K562 (cell line): ENCODE data around the gene SLC39A11. TPM values are rescaled to one million over a fixed set of nuclear protein-coding genes. Genes with fewer than 3 reads are reported as not detected.

Experiments
- ATAC-seq: fragments of 200-7000 bp; cut with Tn5 transposase; 3 replicates; pipeline ENCODE4 v1.9.1; 2020; ENCODE audit warnings: moderate library complexity
- BruUV-seq: library from RNA; stranded (reverse); fragments of 400-500 nt; replicated peaks from 2 replicates; lab custom pipeline; 2021; lab: Mats Ljungman, UMichigan
- CTCF ChIA-PET: fragments of 300-600 bp; formaldehyde crosslinking; extraction: SDS; loops from one replicate; lab custom pipeline; 2021; ENCODE audit warnings: low intra/inter-chr PET ratio; lab: Yijun Ruan, JAX
- POLR2A ChIA-PET: fragments of 300-600, 350-650 bp; sonication (Branson Sonifier 250); formaldehyde crosslinking; extraction: SDS; loops from one replicate; lab custom pipeline; 2021; ENCODE audit warnings: antibody characterized with exemption, inconsistent platforms; lab: Yijun Ruan, JAX
- DNase-seq, 4 experiments: peaks; one replicate each; pipeline versions ENCODE4 v3.0.0 to v3.0.0-alpha.2; 2011 to 2018; ENCODE audit warnings: low spot score in 3 of 4, mixed read lengths in 3 of 4; ENCODE audit errors: extremely low read depth in 1 of 4
- FAIRE-seq: peaks from 2 replicates; lab custom pipeline; 2011; peaks lifted over from hg19 to GRCh38; lab: Jason Lieb, UNC
- H2AFZ ChIP-seq: 2 replicates; pipeline ENCODE4 v1.6.0; 2011; ENCODE audit warnings: low read depth, low read length, control low read depth, inconsistent platforms
- H3K27ac ChIP-seq: fragments of 200-600 bp; 3 replicates; pipeline ENCODE4 v1.8.0; 2011; ENCODE audit warnings: low read depth, mild to moderate bottlenecking, control low read depth, inconsistent platforms, low read length, moderate library complexity, mixed read lengths; ENCODE audit errors: extremely low read depth
- H3K27me3 ChIP-seq, 2 experiments: fragments of 300-600 bp in 1 of 2; 2 replicates in 1 of 2; 3 replicates in 1 of 2; pipeline versions ENCODE4 v1.6.0 to v1.8.0; 2011; ENCODE audit warnings: inconsistent platforms in 2 of 2, low read length in 2 of 2, mild to moderate bottlenecking in 1 of 2, mixed read lengths in 1 of 2, moderate library complexity in 1 of 2; ENCODE audit not compliant: control insufficient read depth in 2 of 2, insufficient read depth in 2 of 2
- H3K36me3 ChIP-seq: fragments of 300-600 bp; 3 replicates; pipeline ENCODE4 v1.8.0; 2011; ENCODE audit warnings: mild to moderate bottlenecking, low read length, inconsistent platforms; ENCODE audit not compliant: control insufficient read depth, insufficient read depth
- H3K4me1 ChIP-seq, 2 experiments: fragments of 200-600 bp in 1 of 2; replicated peaks in 1 of 2; 2 replicates in 1 of 2; 3 replicates in 1 of 2; pipeline versions ENCODE4 v1.5.1 to v1.8.0; 2011; ENCODE audit warnings: inconsistent platforms in 2 of 2, low read length in 2 of 2, mild to moderate bottlenecking in 1 of 2, mixed read lengths in 1 of 2, moderate library complexity in 1 of 2; ENCODE audit not compliant: control insufficient read depth in 2 of 2, insufficient read depth in 2 of 2
- H3K4me2 ChIP-seq: 2 replicates; pipeline ENCODE4 v1.6.1; 2011; ENCODE audit warnings: low read length, control low read depth, inconsistent platforms, mixed read lengths; ENCODE audit not compliant: insufficient read depth
- H3K4me3 ChIP-seq: fragments of 200-600 bp; sonication (generic), shearing (Covaris generic); 2 replicates; pipeline ENCODE4 v1.5.1; 2016; ENCODE audit warnings: control low read depth, inconsistent platforms
- H3K79me2 ChIP-seq: fragments of 200-600 bp; 3 replicates; pipeline ENCODE4 v1.8.0; 2011; ENCODE audit warnings: low read length, inconsistent platforms; ENCODE audit not compliant: control insufficient read depth, insufficient read depth
- H3K9ac ChIP-seq, 2 experiments: 2 replicates each; pipeline versions ENCODE4 v1.6.0 to v1.6.1; 2011; ENCODE audit warnings: low read depth in 2 of 2, low read length in 2 of 2, control low read depth in 1 of 2, inconsistent platforms in 1 of 2, mild to moderate bottlenecking in 1 of 2, mixed read lengths in 1 of 2; ENCODE audit not compliant: insufficient read depth in 1 of 2
- H3K9me1 ChIP-seq: one replicate; pipeline ENCODE4 v1.6.0; 2011; ENCODE audit warnings: inconsistent platforms, mild to moderate bottlenecking, low read length, moderate library complexity; ENCODE audit not compliant: control insufficient read depth, insufficient read depth
- H3K9me3 ChIP-seq: replicated peaks from 2 replicates; pipeline ENCODE4 v1.5.1; 2011; ENCODE audit warnings: low read depth, low read length, inconsistent platforms; ENCODE audit not compliant: control insufficient read depth, insufficient read depth
- H4K20me1 ChIP-seq: replicated peaks from 2 replicates; pipeline ENCODE4 v1.6.1; 2011; ENCODE audit warnings: low read length, inconsistent platforms, mixed read lengths; ENCODE audit not compliant: control insufficient read depth, insufficient read depth
- CBFA2T2 ChIP-seq: fragments of 450-650 bp; conservative IDR thresholded peaks from 2 replicates; pipeline ENCODE4 v1.6.1; 2017; ENCODE audit warnings: mild to moderate bottlenecking
- CREBBP ChIP-seq: IDR thresholded peaks from one replicate; pipeline ENCODE4 v1.6.1; 2012; ENCODE audit warnings: low read depth, mild to moderate bottlenecking, control low read depth, inconsistent platforms, low read length
- ELK3 ChIP-seq: fragments of 450-650 bp; formaldehyde crosslinking; IDR thresholded peaks from 2 replicates; pipeline ENCODE4 v1.4.0; 2020; ENCODE audit warnings: mild to moderate bottlenecking
- ETV6 ChIP-seq, 3 experiments: fragments of 150-350 bp in 1 of 3; sonication (generic) in 1 of 3; formaldehyde crosslinking in 1 of 3; IDR thresholded peaks; 2 replicates each; pipeline versions ENCODE4 v1.6.1 to v1.8.0; 2014 to 2022; ENCODE audit warnings: borderline replicate concordance in 2 of 3, low read depth in 2 of 3, antibody characterized with exemption in 1 of 3, low read length in 1 of 3, mild to moderate bottlenecking in 1 of 3, missing genetic modification reagents in 1 of 3
- EZH2 ChIP-seq: IDR thresholded peaks from 2 replicates; pipeline ENCODE4 v1.6.1; 2012; ENCODE audit warnings: low read depth, mild to moderate bottlenecking, inconsistent platforms, low read length, borderline replicate concordance
- FOXK1 ChIP-seq: sonication (generic); formaldehyde crosslinking; IDR thresholded peaks from 2 replicates; pipeline ENCODE4 v1.8.0; 2022; ENCODE audit warnings: missing genetic modification reagents, mild to moderate bottlenecking, borderline replicate concordance
- HDAC8 ChIP-seq: fragments of 450-650 bp; IDR thresholded peaks from 2 replicates; pipeline ENCODE4 v1.6.1; 2016; ENCODE audit warnings: mild to moderate bottlenecking, missing genetic modification characterization, moderate library complexity, missing compliant biosample characterization
- HES1 ChIP-seq: fragments of 450-650 bp; IDR thresholded peaks from 2 replicates; pipeline ENCODE4 v1.6.1; 2016; ENCODE audit warnings: low read depth, mild to moderate bottlenecking, moderate library complexity
- MAFG ChIP-seq: fragments of 450-650 bp; conservative IDR thresholded peaks from 2 replicates; pipeline ENCODE4 v1.6.1; 2016; ENCODE audit warnings: missing genetic modification characterization, missing compliant biosample characterization
- MCM5 ChIP-seq: fragments of 450-650 bp; IDR thresholded peaks from 2 replicates; pipeline ENCODE4 v1.6.1; 2016; ENCODE audit warnings: low read depth
- NFE2L1 ChIP-seq: fragments of 450-650 bp; IDR thresholded peaks from 2 replicates; pipeline ENCODE4 v1.6.1; 2016; ENCODE audit warnings: missing genetic modification characterization, low read depth, mild to moderate bottlenecking, missing compliant biosample characterization, moderate library complexity, borderline replicate concordance
- NR0B1 ChIP-seq: fragments of 450-650 bp; IDR thresholded peaks from one replicate; pipeline ENCODE4 v1.6.1; 2018; ENCODE audit warnings: mild to moderate bottlenecking, moderate library complexity; ENCODE audit not compliant: partially characterized antibody
- PHF8 ChIP-seq: fragments of 200-600 bp; sonication (generic); IDR thresholded peaks from 2 replicates; pipeline ENCODE4 v1.6.1; 2012; ENCODE audit warnings: mixed run types, mild to moderate bottlenecking, inconsistent platforms, low read length, moderate library complexity, borderline replicate concordance
- U2AF1 ChIP-seq: fragments of 200-400 bp; formaldehyde crosslinking; optimal IDR thresholded peaks from 2 replicates; pipeline ENCODE3; 2017; ENCODE audit warnings: mild to moderate bottlenecking, low read depth, low read length, moderate library complexity
- XRCC4 ChIP-seq: IDR thresholded peaks from one replicate; pipeline ENCODE4 v1.6.1; 2011; ENCODE audit not compliant: insufficient read depth, insufficient read length; ENCODE audit errors: extremely low read depth
- ZNF133 ChIP-seq: fragments of 250-450 bp; sonication (Bioruptor Pico); IDR thresholded peaks from 2 replicates; pipeline ENCODE4 v1.4.0; 2020; ENCODE audit warnings: mild to moderate bottlenecking
- ZNF280B ChIP-seq: fragments of 250-450 bp; sonication (Bioruptor Pico); IDR thresholded peaks from 2 replicates; pipeline ENCODE4 v1.5.1; 2021; ENCODE audit warnings: mild to moderate bottlenecking
- WGBS: fragments of 100-300 bp; shearing (Covaris generic); methylation state at CpG from one replicate; pipeline ENCODE4 v1.1.6; 2016; ENCODE audit warnings: low coverage, mixed read lengths; ENCODE audit not compliant: insufficient coverage; ENCODE audit errors: missing lambda C conversion rate; 5-methylcytosine and 5-hydroxymethylcytosine counted together
- in situ Hi-C: fragments of 300-500 bp; cut with MboI; formaldehyde crosslinking; loops from 4 replicates; pipeline ENCODE4 v1.15.0; 2018; ENCODE audit warnings: inconsistent platforms, mixed read lengths
- intact Hi-C: fragments of 100-400 bp; cut with micrococcal nuclease; formaldehyde crosslinking; loops from 2 replicates; pipeline ENCODE4 v1.14.2; 2022
- polyA plus RNA-seq, 8 experiments: library from polyadenylated mRNA; depleted of rRNA in 4 of 8; stranded (reverse) in 5 of 8; unstranded in 3 of 8; fragments of >200 nt; fragmentation: Nextera tagmentation in 2 of 8; fragmentation: Illumina TruSeq in 1 of 8; extraction: Ambion mirVana in 2 of 8; extraction: Trizol in 1 of 8; gene quantifications; 2 replicates each; pipeline versions ENCODE4 v1.2.1 to v1.2.3, GENCODE V29; 2011 to 2014; ENCODE audit warnings: inconsistent platforms in 1 of 8, missing spikeins in 1 of 8
- total RNA-seq, 7 experiments: library from RNA; depleted of rRNA in 6 of 7; stranded (reverse); fragments of >200 nt in 6 of 7; fragmentation: Illumina TruSeq in 2 of 7; extraction: Trizol in 2 of 7; gene quantifications; 2 replicates each; pipeline versions ENCODE4 v1.2.1 to v1.2.3, GENCODE V29; 2011 to 2021; ENCODE audit warnings: low replicate concordance in 1 of 7

SLC39A11 gene
- total and polyA plus RNA-seq, 9 of the 15 experiments (the other 6 are each of a cell fraction or from before 2014, with no cell fraction given) = 10.5 to 26.4 (median 13.4) TPM

GRCh38 chr17:72946156-72946555, 146.3 kb downstream of the SLC39A11 start:
- H3K27me3 ChIP-seq = no peaks in the 10 kb centered on the region
- CTCF ChIA-PET = no interaction called here
- no peaks in the 10 kb centered on the region for H3K9me1 ChIP-seq
- H3K9ac ChIP-seq = no peak overlapping the region
- H3K36me3 ChIP-seq = no peaks in the 10 kb centered on the region; the same call in 2 of the 3 replicates
- H3K27ac ChIP-seq = no peak overlapping the region
- 60% methylated on average over 3 of the region's 3 CpGs for WGBS
- POLR2A ChIA-PET = interaction anchor here (1.2 kb wide), 1 partner anchor 23 kb away, joined by 4 read pairs; no protein-coding TSS in a partner anchor
- no peak for FAIRE-seq
- BruUV-seq = no TSS peak
- no peak for DNase-seq
- H3K79me2 ChIP-seq = no peaks in the 10 kb centered on the region
- no peak overlapping the region for H3K4me3 ChIP-seq
- H4K20me1 ChIP-seq = no peaks in the 10 kb centered on the region; the same call in 1 of the 2 replicates
- H3K4me1 ChIP-seq = no peaks in the 10 kb centered on the region
- H3K9me3 ChIP-seq = no peaks in the 10 kb centered on the region
- H3K4me2 ChIP-seq = no peak overlapping the region
- intact Hi-C loops = no loop called here
- no peak overlapping the region for H2AFZ ChIP-seq
- in situ Hi-C loops = no loop called here
- no peak for ATAC-seq
- TF ChIP-seq NFE2L1 (tag) (no peak), HDAC8 (tag) (no peak), U2AF1 (no peak), ZNF280B (CRISPR knock-in tag) (no peak), MCM5 (no peak), HES1 (no peak), EZH2 (no peak), NR0B1 (no peak), CREBBP (no peak), XRCC4 (no peak), PHF8 (no peak), ETV6 (IDR thresholded peaks at IDR 0.05; ENCODE audit: borderline replicate concordance in 1 of 2, low read depth in 2 of 2, low read length in 1 of 2) (no peak), ETV6 (CRISPR knock-in tag; IDR thresholded peaks at IDR 0.05; ENCODE audit: borderline replicate concordance) (no peak), ELK3 (CRISPR knock-in tag) (no peak), FOXK1 (CRISPR knock-in tag) (no peak), CBFA2T2 (no peak), ZNF133 (CRISPR knock-in tag) (no peak), MAFG (tag) (no peak)
